ENCODE results near the gene ASTN2.

- TF ChIP-seq, protein P1, sequence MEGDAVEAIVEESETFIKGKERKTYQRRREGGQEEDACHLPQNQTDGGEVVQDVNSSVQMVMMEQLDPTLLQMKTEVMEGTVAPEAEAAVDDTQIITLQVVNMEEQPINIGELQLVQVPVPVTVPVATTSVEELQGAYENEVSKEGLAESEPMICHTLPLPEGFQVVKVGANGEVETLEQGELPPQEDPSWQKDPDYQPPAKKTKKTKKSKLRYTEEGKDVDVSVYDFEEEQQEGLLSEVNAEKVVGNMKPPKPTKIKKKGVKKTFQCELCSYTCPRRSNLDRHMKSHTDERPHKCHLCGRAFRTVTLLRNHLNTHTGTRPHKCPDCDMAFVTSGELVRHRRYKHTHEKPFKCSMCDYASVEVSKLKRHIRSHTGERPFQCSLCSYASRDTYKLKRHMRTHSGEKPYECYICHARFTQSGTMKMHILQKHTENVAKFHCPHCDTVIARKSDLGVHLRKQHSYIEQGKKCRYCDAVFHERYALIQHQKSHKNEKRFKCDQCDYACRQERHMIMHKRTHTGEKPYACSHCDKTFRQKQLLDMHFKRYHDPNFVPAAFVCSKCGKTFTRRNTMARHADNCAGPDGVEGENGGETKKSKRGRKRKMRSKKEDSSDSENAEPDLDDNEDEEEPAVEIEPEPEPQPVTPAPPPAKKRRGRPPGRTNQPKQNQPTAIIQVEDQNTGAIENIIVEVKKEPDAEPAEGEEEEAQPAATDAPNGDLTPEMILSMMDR (conservative IDR thresholded peaks at IDR 0.05 in 1 of 2, IDR thresholded peaks at IDR 0.05 in 1 of 2; ENCODE audit: extremely low read depth in 1 of 2, insufficient read depth in 1 of 2, low read depth in 1 of 2, low read length in 2 of 2) = no peak
- TF ChIP-seq EZH2 (IDR thresholded peaks at IDR 0.05; ENCODE audit: borderline replicate concordance, low read length) = no peak
Observed at GRCh38 chr9:117018966-117019617, 395.8 kb downstream of the ASTN2 start.
